ENCODE data around the gene ZP3.
"Not testable (repeated sequence)": the region's sequence is repeated elsewhere in the genome, so short reads cannot be mapped to it uniquely, and the experiment has no call there.

DNA sequence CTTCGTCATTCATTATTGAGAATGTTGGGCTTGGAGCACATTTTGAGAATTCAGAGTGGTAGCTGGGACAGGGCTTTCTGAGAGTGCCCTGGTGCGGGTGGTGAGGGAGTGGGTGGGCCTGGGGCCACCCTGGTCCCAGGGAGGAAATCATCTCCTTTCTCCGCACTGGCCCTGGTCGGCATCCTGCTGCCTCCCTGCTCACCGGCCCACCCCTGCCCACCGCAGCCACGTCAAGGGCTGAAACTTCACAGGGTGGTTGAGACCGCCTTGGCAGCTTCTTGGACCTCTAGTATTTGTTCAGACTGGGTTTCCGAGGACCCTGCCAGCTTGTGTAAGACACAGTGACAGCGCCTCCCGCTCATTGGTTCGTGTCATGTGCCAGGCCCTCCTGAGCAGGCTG, 59.7 kb downstream of the ZP3 start:
- not testable (repeated sequence) for TF ChIP-seq POLR2A (IDR thresholded peaks at IDR 0.05; ENCODE audit: low read length); GATA1 (IDR thresholded peaks at IDR 0.05; ENCODE audit: low read depth, low read length)

Data from erythroblast (primary cell).